Spleen (tissue), 11 donors: ENCODE data around the gene XAGE2. TPM values are rescaled to one million over a fixed set of nuclear protein-coding genes. Genes with fewer than 3 reads are reported as not detected.
"Not testable (repeated sequence)": the region's sequence is repeated elsewhere in the genome, so short reads cannot be mapped to it uniquely, and the experiment has no call there.

Source experiments
- DNase-seq: peaks from one replicate; pipeline ENCODE4 v3.0.0-alpha.2; 2020
- H3K27ac ChIP-seq, 8 donors: fragments of 200-600 bp; sonication (generic) in 7 of 8; 1 replicate in 4 of 8; 2 replicates in 4 of 8; pipeline versions ENCODE4 v1.5.0 to v1.8.0; 2016 to 2021; ENCODE audit warnings: inconsistent platforms in 4 of 8, mild to moderate bottlenecking in 4 of 8, moderate library complexity in 1 of 8
- H3K27me3 ChIP-seq, 7 donors: fragments of 200-600 bp; sonication (generic) in 6 of 7; replicated peaks in 1 of 7; 1 replicate in 4 of 7; 2 replicates in 3 of 7; pipeline versions ENCODE4 v1.5.0 to v1.8.0; 2016 to 2021; ENCODE audit warnings: inconsistent platforms in 3 of 7, mild to moderate bottlenecking in 1 of 7
- H3K36me3 ChIP-seq, 6 donors: fragments of 200-600 bp; sonication (generic) in 5 of 6; 1 replicate in 4 of 6; 2 replicates in 2 of 6; pipeline versions ENCODE4 v1.5.0 to v1.8.0; 2016 to 2021; ENCODE audit warnings: inconsistent platforms in 2 of 6
- H3K4me1 ChIP-seq, 6 donors: fragments of 200-600 bp; sonication (generic) in 5 of 6; 1 replicate in 3 of 6; 2 replicates in 3 of 6; pipeline versions ENCODE4 v1.5.0 to v1.8.0; 2016 to 2021; ENCODE audit warnings: inconsistent platforms in 3 of 6
- H3K4me3 ChIP-seq, 8 donors: fragments of 200-600 bp; sonication (generic) in 7 of 8; 1 replicate in 4 of 8; 2 replicates in 4 of 8; pipeline versions ENCODE4 v1.5.0 to v1.8.0; 2016 to 2021; ENCODE audit warnings: inconsistent platforms in 4 of 8, mild to moderate bottlenecking in 4 of 8, moderate library complexity in 2 of 8
- H3K9me3 ChIP-seq, 8 donors: fragments of 200-600 bp; sonication (generic) in 7 of 8; 1 replicate in 4 of 8; 2 replicates in 4 of 8; pipeline versions ENCODE4 v1.5.0 to v1.8.0; 2016 to 2021; ENCODE audit warnings: inconsistent platforms in 4 of 8
- CTCF ChIP-seq, 11 experiments: fragments of 200-600 bp in 7 of 11; fragments of 450-650 bp in 4 of 11; sonication (generic) in 4 of 11; IDR thresholded peaks in 8 of 11; conservative IDR thresholded peaks in 3 of 11; 1 replicate in 7 of 11; 2 replicates in 4 of 11; pipeline versions ENCODE4 v1.4.0 to v1.8.0; 2016 to 2021; ENCODE audit warnings: antibody characterized with exemption in 11 of 11, inconsistent platforms in 4 of 11, mild to moderate bottlenecking in 1 of 11
- POLR2A ChIP-seq, 3 donors: fragments of 450-650 bp; IDR thresholded peaks; one replicate each; pipeline ENCODE4 v1.5.1; 2017; ENCODE audit warnings: antibody characterized with exemption in 3 of 3, mild to moderate bottlenecking in 1 of 3
- POLR2AphosphoS5 ChIP-seq, 3 donors: sonication (generic); formaldehyde crosslinking; IDR thresholded peaks; one replicate each; pipeline ENCODE4 v1.5.1; 2017; ENCODE audit warnings: antibody characterized with exemption in 3 of 3
- WGBS, 5 donors: extraction: QIAGEN DNeasy Blood & Tissue Kit in 3 of 5; methylation state at CpG; one replicate each; pipeline versions ENCODE4 v1.1.5 to v1.1.7; 2013 to 2018; 5-methylcytosine and 5-hydroxymethylcytosine counted together
- intact Hi-C: fragments of 100-400 bp; cut with DNase I; formaldehyde crosslinking; loops from one replicate; pipeline ENCODE4 v1.15.0; 2023; ENCODE audit warnings: low total_unique reads
- polyA plus RNA-seq, 3 donors: library from polyadenylated mRNA; stranded (reverse); fragments of 200-250 nt; gene quantifications; one replicate each; pipeline ENCODE4 v1.2.1, GENCODE V29; 2013
- total RNA-seq, 7 donors: library from RNA; depleted of rRNA in 3 of 7; stranded (reverse); fragments of >200 nt in 3 of 7; fragmentation: NEBNext Ultra II Directional in 4 of 7; extraction: Animal tissue kit (Norgen Biotek cat#: 25700) in 4 of 7; gene quantifications; one replicate each; pipeline versions ENCODE4 v1.1.0 to v1.2.1, GENCODE V29; 2016 to 2021
- donor health status: healthy with polysubstance abuse.
- donor health status: DM: no; HTN: no; CAD: no; lungs with moderate emphysema.
- donor health status: DM: no; HTN: no; CAD: no.
- donor health status: Bipolar disorder and iron deficiency.
- donor health status: healthy.
- donor health status: DM: no; HTN: no; CAD: no.
- donor health status: DM: yes; HTN: yes; CAD: no.

Gene XAGE2
- total and polyA plus RNA-seq, 10 donors: not detected

GRCh38 chrX:52345402-52345801 lies 23.4 kb upstream of the XAGE2 start:
- DNase-seq, H3K9me3 ChIP-seq, H3K36me3 ChIP-seq, intact Hi-C loops, H3K27ac ChIP-seq, H3K4me3 ChIP-seq, H3K4me1 ChIP-seq: not testable (repeated sequence)
- peaks cover 0 to 11% (median 0%) of the 10 kb centered on the region in 7 donors for H3K27me3 ChIP-seq
- WGBS, 5 donors: 21 to 36% (median 31%) methylated on average over 3 to 4 of the region's 4 CpGs
- peak in 8 of 11 experiments; percentile 25 to 54 (median 46) for TF ChIP-seq CTCF (IDR thresholded peaks at IDR 0.05 in 8 of 11, conservative IDR thresholded peaks at IDR 0.05 in 3 of 11)

GRCh38 chrX:52346174-52347165 lies 22.4 kb upstream of the XAGE2 start:
- no peak overlapping the region for H3K27ac ChIP-seq
- H3K4me3 ChIP-seq: no peak overlapping the region
- intact Hi-C loops: no loop called here
- no peaks in the 10 kb centered on the region for H3K36me3 ChIP-seq
- TF ChIP-seq POLR2A (IDR thresholded peaks at IDR 0.05): no peak
- TF ChIP-seq CTCF (IDR thresholded peaks at IDR 0.05 in 8 of 11, conservative IDR thresholded peaks at IDR 0.05 in 3 of 11): no peak
- no peak for TF ChIP-seq POLR2AphosphoS5 (IDR thresholded peaks at IDR 0.05)
- no peaks in the 10 kb centered on the region for H3K4me1 ChIP-seq
- DNase-seq: peak; percentile 68
- peaks cover 0 to 11% (median 0%) of the 10 kb centered on the region in 7 donors for H3K27me3 ChIP-seq
- H3K9me3 ChIP-seq: no peaks in the 10 kb centered on the region
- WGBS, 5 donors: 60 to 87% (median 75%) methylated on average over 4 to 8 of the region's 8 CpGs

- no peak overlapping the region for H3K27ac ChIP-seq
- no peaks in the 10 kb centered on the region for H3K4me1 ChIP-seq
- WGBS, 5 donors: 77 to 91% (median 90%) methylated on average over 6 of the region's 6 CpGs
- H3K4me3 ChIP-seq: no peak overlapping the region
- H3K36me3 ChIP-seq: no peaks in the 10 kb centered on the region
- intact Hi-C loops: no loop called here
- H3K27me3 ChIP-seq: peaks cover 0 to 11% (median 0%) of the 10 kb centered on the region in 7 donors
- DNase-seq: no peak
- TF ChIP-seq CTCF (IDR thresholded peaks at IDR 0.05 in 8 of 11, conservative IDR thresholded peaks at IDR 0.05 in 3 of 11) (no peak), POLR2AphosphoS5 (IDR thresholded peaks at IDR 0.05) (no peak), POLR2A (IDR thresholded peaks at IDR 0.05) (no peak)
- no peaks in the 10 kb centered on the region for H3K9me3 ChIP-seq
Measured at GRCh38 chrX:52349681-52350080, 19.1 kb upstream of the XAGE2 start.

- 38 to 78% (median 53%) methylated on average over 1 of the region's 1 CpG for WGBS, 5 donors
- TF ChIP-seq CTCF (IDR thresholded peaks at IDR 0.05 in 8 of 11, conservative IDR thresholded peaks at IDR 0.05 in 3 of 11): no peak
- no peak for TF ChIP-seq POLR2AphosphoS5 (IDR thresholded peaks at IDR 0.05)
- no peak for TF ChIP-seq POLR2A (IDR thresholded peaks at IDR 0.05)
- peaks cover 0 to 8% (median 0%) of the 10 kb centered on the region in 7 donors for H3K27me3 ChIP-seq
- H3K36me3 ChIP-seq: no peaks in the 10 kb centered on the region
- H3K4me3 ChIP-seq: no peak overlapping the region
- intact Hi-C loops: no loop called here
- DNase-seq: no peak
- no peak overlapping the region for H3K27ac ChIP-seq
- H3K9me3 ChIP-seq: no peaks in the 10 kb centered on the region
- H3K4me1 ChIP-seq: no peaks in the 10 kb centered on the region
Measured at GRCh38 chrX:52352551-52352950, 16.3 kb upstream of the XAGE2 start.
